Fibroblast of skin of scalp (primary cell): ENCODE results near the gene DUSP9.
"Not testable (repeated sequence)": the region's sequence is repeated elsewhere in the genome, so short reads cannot be mapped to it uniquely, and the experiment has no call there.

Source experiments
- DNase-seq: peaks from one replicate; pipeline ENCODE4 v3.0.0-alpha.2; 2013

Gene DUSP9

DNA sequence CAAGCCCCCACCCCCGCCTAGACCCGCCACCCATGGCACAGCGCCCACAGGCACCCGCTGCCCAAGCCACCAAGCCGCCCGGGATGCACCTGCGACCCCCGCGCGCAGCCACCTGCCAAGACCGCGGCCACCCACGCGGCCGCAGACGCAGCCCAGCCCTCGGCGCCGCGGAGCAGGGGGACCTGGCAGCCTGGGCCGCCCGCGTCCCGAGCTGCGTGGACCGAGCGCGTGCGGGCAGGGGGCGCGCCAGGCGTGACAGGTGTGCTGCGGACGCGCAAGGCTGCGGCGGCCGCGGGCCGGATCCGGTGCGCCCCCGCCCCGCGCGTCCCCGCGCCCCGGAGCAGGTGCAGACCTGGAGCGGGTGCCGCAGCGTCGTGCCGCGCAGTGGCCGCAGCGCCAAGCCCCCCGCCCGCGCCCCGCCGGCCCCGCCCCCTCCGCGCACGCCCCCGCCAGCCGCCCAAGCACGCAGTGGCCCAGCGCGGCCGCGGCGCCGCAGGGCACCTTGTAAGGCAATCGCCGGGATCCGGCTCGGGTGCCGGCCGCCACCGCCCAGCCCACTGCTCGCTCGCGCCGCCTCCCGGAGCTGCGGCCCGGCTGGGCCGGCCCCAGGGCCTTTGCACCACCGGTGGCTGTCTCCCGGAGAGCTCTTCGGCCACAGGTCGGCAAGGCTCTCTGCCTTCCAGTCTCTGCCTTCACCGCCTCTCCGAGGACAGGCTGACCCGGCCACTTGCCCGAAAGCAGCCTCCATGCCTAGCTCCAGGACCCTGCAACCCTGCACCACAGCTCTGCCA, 26.6 kb downstream of the DUSP9 start, which contains the start of gene PNCK:
Gene PNCK, minus strand, starts transcription at position 386 of the 791 bp plus-strand sequence. CDS start 737 bp downstream, outside the sequence.
- no peak for DNase-seq

GRCh38 chrX:153674219-153674851, 27.3 kb downstream of the DUSP9 start:
- no peak for DNase-seq

DNA sequence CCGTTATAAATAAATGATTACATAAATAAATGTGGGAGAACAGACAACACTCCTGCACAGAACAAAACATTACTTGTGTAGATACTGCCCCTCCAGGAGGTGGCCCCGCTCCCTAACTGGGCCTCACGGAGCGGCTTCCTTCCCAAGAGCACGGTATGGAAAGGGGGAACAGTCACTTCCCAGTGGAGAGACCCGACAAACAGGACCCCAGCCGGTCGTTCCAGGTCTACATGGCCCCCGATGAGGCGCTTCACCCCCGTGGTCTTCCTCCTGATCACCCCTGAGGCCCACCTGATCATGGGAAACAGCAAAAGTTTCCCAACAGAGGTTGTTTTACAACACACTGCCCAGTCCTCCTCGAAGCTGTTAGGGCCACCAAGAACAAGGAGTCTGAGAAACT, 34.2 kb downstream of the DUSP9 start:
- no peak for DNase-seq

DNA sequence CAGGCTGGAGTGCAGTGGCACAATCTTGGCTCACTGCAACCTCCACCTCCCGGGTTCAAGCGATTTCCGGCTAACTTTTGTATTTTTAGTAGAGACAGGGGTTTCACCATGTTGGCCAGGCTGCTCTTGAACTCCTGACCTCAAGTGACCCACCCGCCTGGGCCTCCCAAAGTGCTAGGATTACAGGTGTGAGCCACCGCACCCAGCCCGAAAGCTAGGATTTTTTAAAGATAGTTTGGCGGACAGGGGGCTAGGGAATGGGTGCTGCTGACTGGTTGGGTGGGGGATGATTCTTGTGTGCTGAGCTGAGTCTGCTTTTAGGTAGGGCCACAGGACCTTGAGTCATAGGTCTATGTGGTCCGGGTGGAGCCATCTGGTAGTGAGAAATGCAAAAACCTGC, 36.5 kb downstream of the DUSP9 start:
- not testable (repeated sequence) for DNase-seq

- no peak for DNase-seq
These were observed 37.6 kb downstream of the DUSP9 start for GRCh38 chrX:153684467-153685155.

DNA sequence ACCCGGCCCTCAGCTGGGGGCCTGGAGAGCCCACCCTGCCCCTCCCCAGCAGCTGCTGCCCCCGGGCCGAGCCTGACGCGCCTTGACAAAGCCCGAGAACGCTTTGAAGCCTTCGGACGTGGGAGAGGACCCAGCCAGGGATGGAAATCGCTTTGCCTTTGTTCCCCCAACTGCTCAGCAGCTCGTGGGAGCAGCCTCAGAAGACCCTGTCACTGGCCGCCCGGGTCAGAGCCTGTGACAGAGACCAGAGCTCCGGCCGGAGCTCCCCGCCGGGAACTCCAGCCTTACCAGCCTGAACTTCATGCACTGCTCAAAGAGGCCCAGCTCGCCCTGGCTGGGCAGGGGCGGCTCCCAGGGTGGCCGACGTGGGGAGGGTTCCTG, 38.1 kb downstream of the DUSP9 start:
- DNase-seq, result no peak

DNA sequence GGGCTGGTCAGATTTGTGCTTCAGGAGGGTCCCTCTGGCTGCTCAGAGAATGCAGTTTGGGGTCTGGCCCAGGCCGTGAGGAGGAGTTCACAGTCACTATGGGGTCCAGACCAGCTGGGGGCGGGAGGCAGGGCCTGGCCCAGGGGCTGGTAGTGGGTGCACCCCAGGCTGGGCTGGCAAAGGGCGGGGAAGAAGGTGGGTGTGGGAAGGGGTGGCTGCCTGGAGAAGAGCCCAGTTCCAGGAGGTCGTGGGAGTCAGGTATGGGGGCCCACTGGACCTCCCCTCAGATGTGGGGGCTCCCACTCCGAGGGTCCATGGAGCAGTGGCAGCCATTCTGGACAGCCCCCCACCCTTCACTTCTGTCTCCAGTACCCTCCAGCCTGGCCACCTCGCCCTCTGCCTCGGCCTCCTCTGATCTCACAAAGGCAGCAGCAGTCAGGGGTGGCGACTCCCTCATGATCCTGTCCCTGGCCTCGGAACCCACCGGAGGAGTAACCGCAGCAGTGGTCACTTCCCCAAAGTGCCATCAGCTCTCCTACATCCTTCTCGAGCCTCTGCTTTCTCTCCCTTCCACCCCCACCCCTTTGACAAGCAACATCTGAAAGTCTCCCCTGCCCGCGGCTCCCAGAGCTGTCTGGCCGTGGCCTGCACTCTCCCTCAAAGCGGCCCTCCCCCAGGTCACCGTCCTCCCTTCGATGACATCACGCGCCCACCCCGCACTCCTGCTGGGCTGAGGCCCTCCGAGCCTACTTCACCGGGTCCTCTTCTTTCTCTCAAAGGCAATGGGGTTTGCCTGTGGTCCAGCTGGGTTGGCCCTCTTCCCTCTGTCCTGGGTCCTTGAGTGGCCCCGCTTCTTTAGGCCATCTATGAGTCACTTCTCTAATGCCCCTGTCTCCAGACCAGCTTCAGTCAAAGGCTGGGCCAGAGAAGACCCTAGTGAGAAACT, 39.0 kb downstream of the DUSP9 start:
- DNase-seq, result no peak

DNA sequence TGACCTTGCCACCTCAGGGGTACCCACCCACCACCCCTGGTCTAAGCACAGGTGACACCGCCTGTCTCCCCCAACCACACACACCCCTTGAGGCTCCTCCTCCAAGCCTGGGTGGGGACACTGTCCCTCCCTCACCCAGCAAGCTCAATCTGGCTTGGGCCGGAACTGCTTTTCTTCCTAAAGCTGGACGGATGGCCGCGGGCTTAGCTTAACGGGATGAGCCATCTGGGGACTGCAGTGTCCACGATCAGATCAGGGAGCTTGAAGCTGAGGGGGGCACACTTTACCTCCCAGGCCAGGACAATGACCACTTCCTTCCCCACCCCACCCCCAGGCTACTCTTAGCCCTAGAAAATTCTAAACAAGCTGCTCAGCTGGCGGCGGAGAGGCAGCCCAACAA, 39.7 kb downstream of the DUSP9 start:
- DNase-seq, result no peak

DNA sequence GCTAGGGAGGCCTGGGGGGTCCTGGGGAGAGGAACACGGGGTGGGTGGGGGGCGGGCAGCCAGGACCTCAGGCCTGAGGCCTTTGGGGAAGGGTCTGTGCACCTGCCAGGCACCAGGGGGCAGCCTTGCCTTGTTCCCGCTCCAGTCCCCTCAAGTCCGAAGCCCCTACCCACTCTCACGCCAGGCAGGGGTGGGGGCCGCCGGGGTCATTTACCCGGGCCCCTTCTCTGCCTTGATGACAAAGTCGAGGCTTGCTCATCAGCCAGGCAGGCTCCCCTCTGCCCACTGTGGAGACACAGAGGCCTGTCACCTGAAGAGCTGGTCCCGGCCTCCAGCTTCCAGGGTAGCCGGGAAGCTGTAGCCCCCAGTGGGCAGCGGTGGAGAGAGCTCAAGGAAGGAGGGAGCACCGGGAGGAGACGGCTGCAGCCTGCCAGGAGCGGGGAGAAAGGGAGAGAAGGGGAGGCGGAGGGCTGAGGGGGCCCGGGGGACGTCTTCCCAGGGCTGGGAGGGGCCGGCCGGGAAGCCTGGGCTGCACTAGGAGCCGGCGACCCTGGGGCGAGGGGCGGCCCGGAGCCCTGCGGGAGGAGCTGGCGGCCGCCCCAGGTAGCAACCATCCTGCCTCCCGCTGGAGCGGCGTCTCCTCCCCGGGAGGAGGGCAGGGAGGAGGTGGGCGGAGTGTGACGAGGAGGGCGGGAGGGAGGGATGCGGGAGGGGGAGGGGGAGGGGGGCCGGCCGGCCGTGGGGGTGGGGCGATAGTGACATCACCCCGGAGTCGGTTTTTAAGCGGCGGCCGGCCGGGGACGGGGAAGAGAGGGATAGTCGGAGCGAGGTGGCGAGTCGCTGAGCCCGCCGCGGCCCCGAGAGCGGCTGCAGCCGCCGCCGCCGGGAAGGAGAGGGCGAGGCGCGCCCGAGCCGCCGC, 40.4 kb downstream of the DUSP9 start, which contains the start of gene SLC6A8:
Gene SLC6A8, plus strand, starts transcription at position 806 of the 919 bp plus-strand sequence. CDS start 649 bp downstream, outside the sequence.
- peak; percentile 78 for DNase-seq

- no peak for DNase-seq
These were observed 41.1 kb downstream of the DUSP9 start for GRCh38 chrX:153688071-153688470.

GRCh38 chrX:153688506-153688905, 41.5 kb downstream of the DUSP9 start:
- DNase-seq, result no peak

- DNase-seq, result peak; percentile 26
These were observed 42.0 kb downstream of the DUSP9 start for GRCh38 chrX:153688911-153689590.

DNA sequence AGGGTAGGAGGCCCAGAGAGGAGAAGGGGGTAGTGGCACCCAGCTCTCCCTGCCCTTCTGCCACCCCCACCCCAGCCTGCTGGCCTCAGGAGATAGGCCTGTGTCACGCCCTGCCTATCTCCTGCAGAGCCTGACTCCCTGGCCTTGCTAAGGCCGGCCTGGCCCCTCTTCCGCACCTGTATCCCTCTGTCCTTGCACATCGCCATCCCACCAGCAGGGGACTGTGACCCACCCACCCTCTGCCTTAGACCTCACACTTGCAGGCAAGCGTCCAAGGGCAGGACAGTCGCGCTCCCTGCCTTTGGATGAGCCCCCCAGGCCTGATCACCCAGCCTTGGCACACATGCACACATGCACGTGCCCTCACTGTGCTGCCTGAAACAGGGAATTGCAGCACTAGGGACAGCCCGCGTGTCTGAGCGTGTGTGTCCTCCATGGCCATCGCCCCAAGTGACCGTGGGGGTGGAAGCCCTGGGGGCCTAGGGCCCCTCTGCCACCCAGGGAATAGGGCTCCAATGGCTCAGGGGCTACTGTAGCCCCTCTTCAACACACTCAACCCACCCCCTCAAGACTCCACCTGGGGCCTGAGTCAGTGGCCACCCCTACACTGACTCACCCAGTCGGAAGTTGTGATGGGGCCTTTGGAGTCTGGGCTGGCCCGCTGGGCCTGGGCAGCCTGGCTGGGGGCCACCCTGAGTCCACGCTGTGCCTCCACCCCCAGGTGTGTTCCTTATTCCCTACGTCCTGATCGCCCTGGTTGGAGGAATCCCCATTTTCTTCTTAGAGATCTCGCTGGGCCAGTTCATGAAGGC, 42.9 kb downstream of the DUSP9 start:
- DNase-seq, result no peak

DNA sequence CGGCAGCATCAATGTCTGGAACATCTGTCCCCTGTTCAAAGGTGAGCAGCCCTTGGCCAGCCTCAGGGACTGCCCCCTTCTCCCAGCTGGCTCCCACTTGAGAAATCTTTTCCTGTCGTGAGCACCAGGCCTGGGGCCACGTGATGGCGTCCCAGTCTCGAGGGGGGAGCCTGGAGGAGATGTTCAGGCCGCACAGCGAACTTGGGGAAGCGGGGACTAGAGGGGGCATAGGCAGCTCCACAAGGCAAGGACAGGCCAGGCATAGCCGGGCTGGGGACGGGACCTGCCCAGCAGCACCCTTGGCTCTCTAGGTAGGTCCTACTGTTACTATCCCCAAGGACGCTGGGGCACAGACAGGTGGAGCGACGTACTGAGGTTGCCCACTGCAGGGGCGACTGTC, 43.5 kb downstream of the DUSP9 start:
- DNase-seq, result no peak

DNA sequence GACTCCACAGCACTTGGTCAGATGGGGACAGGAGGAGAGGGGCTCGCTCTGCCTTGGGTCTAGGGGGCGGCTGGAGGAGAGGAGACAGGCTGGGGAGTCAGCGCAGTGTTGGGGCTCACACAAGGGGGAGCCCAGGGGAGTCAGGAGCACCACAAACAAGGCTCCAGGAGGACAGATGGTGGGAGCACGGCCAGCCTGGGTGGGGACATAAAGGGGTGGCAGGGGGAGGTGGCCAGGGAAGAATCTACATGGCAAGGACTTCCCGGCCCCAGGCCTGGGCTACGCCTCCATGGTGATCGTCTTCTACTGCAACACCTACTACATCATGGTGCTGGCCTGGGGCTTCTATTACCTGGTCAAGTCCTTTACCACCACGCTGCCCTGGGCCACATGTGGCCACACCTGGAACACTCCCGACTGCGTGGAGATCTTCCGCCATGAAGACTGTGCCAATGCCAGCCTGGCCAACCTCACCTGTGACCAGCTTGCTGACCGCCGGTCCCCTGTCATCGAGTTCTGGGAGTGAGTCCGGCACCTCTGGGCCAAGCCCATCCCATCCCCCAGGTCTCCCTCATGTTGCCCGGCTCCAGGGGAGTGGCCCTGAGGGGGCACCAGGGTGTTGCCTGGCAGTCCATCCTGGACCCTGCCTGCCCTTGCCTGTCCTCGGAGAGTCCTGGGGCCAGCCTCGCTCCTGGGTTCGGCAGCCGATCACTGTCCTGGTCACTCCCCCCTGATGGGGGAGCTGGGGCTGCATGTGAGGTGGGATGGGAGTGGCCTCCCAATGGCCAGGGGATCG, 44.2 kb downstream of the DUSP9 start:
- not testable (repeated sequence) for DNase-seq

GRCh38 chrX:153692003-153692402, 45.0 kb downstream of the DUSP9 start:
- DNase-seq, result no peak

- DNase-seq, result no peak
These were observed 45.7 kb downstream of the DUSP9 start for GRCh38 chrX:153692611-153693156.
